Osteocyte (in vitro differentiated cells): ENCODE data around the gene OR7D4. TPM values are rescaled to one million over a fixed set of nuclear protein-coding genes. Genes with fewer than 3 reads are reported as not detected.
"Not testable (repeated sequence)": the region's sequence is repeated elsewhere in the genome, so short reads cannot be mapped to it uniquely, and the experiment has no call there.

Experiments
- DNase-seq: peaks from one replicate; pipeline ENCODE4 v3.0.0; 2021; ENCODE audit warnings: mixed read lengths; ENCODE audit not compliant: unreplicated experiment; ENCODE audit errors: extremely low spot score
- H3K27ac Mint-ChIP-seq: one replicate; pipeline ENCODE4 v1.8.0; 2021; ENCODE audit warnings: mild to moderate bottlenecking, mixed read lengths; ENCODE audit not compliant: unreplicated experiment
- H3K27me3 Mint-ChIP-seq: one replicate; pipeline ENCODE4 v1.8.0; 2021; ENCODE audit warnings: mixed read lengths; ENCODE audit not compliant: unreplicated experiment
- H3K36me3 Mint-ChIP-seq: one replicate; pipeline ENCODE4 v1.8.0; 2021; ENCODE audit warnings: mixed read lengths; ENCODE audit not compliant: unreplicated experiment
- H3K4me1 Mint-ChIP-seq: one replicate; pipeline ENCODE4 v1.8.0; 2021; ENCODE audit warnings: mixed read lengths; ENCODE audit not compliant: unreplicated experiment
- H3K4me3 Mint-ChIP-seq: one replicate; pipeline ENCODE4 v1.8.0; 2021; ENCODE audit warnings: mild to moderate bottlenecking, moderate library complexity, mixed read lengths; ENCODE audit not compliant: unreplicated experiment
- H3K9me3 Mint-ChIP-seq: one replicate; pipeline ENCODE4 v1.8.0; 2021; ENCODE audit warnings: mixed read lengths; ENCODE audit not compliant: unreplicated experiment
- long read RNA-seq: library from polyadenylated mRNA; unstranded; transcript quantifications from one replicate; pipeline ENCODE4 v2.0.0, GENCODE V29; 2021
- total RNA-seq: library from RNA; stranded (reverse); gene quantifications from 2 replicates; pipeline ENCODE4 v1.2.1, GENCODE V29; 2021
- TF ChIP-seq, protein P1 (sequence below): fragments of 200-600 bp; sonication (generic); IDR thresholded peaks from 2 replicates; pipeline ENCODE4 v1.5.0; 2021; ENCODE audit warnings: antibody characterized with exemption, mild to moderate bottlenecking, moderate library complexity

The OR7D4 gene
- not detected in 2 replicates for total RNA-seq
- long read RNA-seq, result 0 reads

DNA sequence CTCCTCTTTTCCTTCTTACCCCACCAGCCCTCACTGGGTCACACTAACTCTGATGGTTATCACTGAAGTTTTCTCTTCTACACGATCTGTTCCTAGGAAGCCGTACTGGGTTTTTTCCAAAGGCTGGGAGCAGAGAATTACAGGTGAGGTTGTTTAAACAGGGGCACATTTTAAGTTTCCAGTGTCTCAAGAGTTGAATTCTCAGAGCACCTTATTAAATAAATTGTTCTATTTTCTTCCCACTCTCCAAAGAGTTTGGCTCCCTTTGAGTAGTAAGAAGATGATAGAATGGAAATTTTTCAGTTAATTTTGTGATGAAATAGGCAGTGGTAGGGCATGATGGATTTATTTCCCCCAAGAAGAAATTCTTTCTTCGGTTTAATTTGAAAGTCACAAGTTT is at the start of gene OR7D4:
TSS of gene OR7D4 (minus strand) at position 101 of the 400 bp plus-strand sequence. CDS start 4,752 bp downstream, outside the sequence.
- Mint-ChIP-seq H3K27me3 (no peaks in the 10 kb centered on the region), H3K4me3 (no peak within 1 kb of the TSS), H3K27ac (no peak within 1 kb of the TSS), H3K9me3 (peaks cover 46% of the 10 kb centered on the region), H3K36me3 (no peaks in the 10 kb centered on the region), H3K4me1 (no peaks in the 10 kb centered on the region)
- TF ChIP-seq, protein P1, sequence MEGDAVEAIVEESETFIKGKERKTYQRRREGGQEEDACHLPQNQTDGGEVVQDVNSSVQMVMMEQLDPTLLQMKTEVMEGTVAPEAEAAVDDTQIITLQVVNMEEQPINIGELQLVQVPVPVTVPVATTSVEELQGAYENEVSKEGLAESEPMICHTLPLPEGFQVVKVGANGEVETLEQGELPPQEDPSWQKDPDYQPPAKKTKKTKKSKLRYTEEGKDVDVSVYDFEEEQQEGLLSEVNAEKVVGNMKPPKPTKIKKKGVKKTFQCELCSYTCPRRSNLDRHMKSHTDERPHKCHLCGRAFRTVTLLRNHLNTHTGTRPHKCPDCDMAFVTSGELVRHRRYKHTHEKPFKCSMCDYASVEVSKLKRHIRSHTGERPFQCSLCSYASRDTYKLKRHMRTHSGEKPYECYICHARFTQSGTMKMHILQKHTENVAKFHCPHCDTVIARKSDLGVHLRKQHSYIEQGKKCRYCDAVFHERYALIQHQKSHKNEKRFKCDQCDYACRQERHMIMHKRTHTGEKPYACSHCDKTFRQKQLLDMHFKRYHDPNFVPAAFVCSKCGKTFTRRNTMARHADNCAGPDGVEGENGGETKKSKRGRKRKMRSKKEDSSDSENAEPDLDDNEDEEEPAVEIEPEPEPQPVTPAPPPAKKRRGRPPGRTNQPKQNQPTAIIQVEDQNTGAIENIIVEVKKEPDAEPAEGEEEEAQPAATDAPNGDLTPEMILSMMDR, result no peak
- no peak for DNase-seq

DNA sequence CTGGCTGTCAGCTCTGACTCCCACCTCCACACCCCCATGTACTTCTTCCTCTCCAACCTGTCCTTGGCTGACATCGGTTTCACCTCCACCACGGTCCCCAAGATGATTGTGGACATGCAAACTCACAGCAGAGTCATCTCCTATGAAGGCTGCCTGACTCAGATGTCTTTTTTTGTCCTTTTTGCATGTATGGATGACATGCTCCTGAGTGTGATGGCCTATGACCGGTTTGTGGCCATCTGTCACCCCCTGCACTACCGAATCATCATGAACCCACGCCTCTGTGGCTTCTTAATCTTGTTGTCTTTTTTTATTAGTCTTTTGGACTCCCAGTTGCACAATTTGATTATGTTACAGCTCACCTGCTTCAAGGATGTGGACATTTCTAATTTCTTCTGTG is 31.8 kb upstream of the OR7D4 start:
- no peak overlapping the region for H3K4me3 Mint-ChIP-seq
- DNase-seq, result no peak
- H3K4me1 Mint-ChIP-seq, result no peaks in the 10 kb centered on the region
- no peaks in the 10 kb centered on the region for H3K36me3 Mint-ChIP-seq
- TF ChIP-seq, protein P1, result no peak
- no peaks in the 10 kb centered on the region for H3K27me3 Mint-ChIP-seq
- peaks cover 28% of the 10 kb centered on the region for H3K9me3 Mint-ChIP-seq
- H3K27ac Mint-ChIP-seq, result no peak overlapping the region

DNA sequence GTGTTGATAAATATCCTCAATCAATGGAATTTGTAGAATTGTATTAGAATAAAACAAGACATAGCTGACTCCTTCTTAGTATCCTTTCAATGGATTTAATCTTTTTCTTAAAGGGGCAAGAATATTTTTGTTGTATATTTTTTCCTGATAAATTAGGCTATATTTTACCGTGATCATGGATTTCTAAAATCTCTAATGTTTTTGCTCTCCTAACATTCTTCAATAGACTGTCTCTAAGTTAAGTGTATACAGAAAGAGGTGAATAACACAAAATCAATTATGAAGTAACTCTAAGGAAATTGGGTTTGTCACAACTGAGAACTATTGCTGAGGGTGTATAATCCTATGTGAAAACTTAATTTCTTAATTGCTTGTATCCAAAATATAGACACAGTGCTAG is 31.2 kb upstream of the OR7D4 start, which contains the start of gene OR7E24:
TSS of gene OR7E24 (plus strand) at position 301 of the 400 bp plus-strand sequence. CDS start 114 bp downstream, outside the sequence.
- H3K9me3 Mint-ChIP-seq, result peaks cover 28% of the 10 kb centered on the region
- H3K4me3 Mint-ChIP-seq, result no peak within 1 kb of the TSS
- H3K27me3 Mint-ChIP-seq, result no peaks in the 10 kb centered on the region
- DNase-seq, result no peak
- TF ChIP-seq, protein P1, result no peak
- no peaks in the 10 kb centered on the region for H3K4me1 Mint-ChIP-seq
- no peak within 1 kb of the TSS for H3K27ac Mint-ChIP-seq
- H3K36me3 Mint-ChIP-seq, result no peaks in the 10 kb centered on the region

DNA sequence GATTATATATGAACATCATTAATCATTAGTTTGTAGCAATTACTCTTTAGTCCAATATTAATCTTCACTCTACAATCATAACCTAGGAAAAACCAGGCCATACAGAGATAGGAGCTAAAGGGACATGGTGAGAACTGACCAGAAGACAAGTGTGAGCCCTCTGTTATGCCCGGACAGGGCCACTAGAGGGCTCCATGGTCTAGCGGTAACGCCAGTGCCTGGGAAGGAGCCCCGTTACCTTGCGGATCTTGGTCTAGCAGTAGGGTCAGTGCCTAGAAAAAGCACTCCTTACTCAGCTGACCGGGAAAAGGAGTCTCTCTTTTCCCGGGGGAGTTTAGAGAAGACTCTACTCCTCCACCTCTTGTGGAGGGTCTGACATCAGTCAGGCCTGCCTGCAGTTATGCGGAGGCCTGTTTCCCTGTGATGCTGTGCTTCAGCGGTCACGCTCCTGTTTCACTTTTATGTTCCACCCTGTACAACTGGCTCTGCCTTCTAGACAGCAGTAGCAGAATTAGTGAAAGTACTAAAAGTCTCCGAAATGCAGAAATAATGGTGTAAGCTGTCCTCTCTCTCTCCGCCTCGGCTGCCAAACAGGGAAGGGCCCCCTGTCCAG is 13.8 kb downstream of the OR7D4 start:
- Mint-ChIP-seq H3K27me3 (peaks cover 4% of the 10 kb centered on the region), H3K4me3 (peak overlapping the region; percentile 48), H3K4me1 (peaks cover 5% of the 10 kb centered on the region), H3K27ac (no peak overlapping the region), H3K36me3 (no peaks in the 10 kb centered on the region), H3K9me3 (no peaks in the 10 kb centered on the region)
- TF ChIP-seq, protein P1, result peak; percentile 94
- peak; percentile 90 for DNase-seq

DNA sequence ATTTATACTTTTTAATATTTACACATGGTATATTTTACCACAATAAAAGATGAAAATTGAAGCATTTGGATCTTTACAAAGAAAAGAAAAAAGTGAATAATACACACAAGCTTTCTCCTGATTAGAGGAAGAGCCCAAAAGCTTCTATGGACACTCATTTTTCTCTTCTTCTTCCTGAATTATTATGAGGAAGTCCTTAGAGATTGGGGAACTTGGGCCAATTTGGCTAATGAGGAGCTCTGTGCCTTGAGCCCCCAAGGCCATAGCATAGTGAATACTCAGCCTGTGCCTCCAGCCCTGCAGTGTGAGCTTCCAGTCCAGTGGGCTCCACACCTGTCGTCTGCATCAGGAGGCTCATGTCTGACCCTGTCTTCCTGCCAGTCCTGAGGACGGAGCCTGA is 21.3 kb downstream of the OR7D4 start:
- not testable (repeated sequence) for H3K4me3 Mint-ChIP-seq, H3K36me3 Mint-ChIP-seq, H3K27ac Mint-ChIP-seq, H3K4me1 Mint-ChIP-seq, H3K9me3 Mint-ChIP-seq, DNase-seq, H3K27me3 Mint-ChIP-seq
